Measurements from ENCODE around the gene CETN2.
"Not testable (repeated sequence)": the region's sequence is repeated elsewhere in the genome, so short reads cannot be mapped to it uniquely, and the experiment has no call there.

CETN2 gene

GRCh38 chrX:152831391-152831790 is 834 bp upstream of the CETN2 start:
- DNase-seq: no peak

- DNase-seq: no peak
These were observed 5.6 kb downstream of the CETN2 start for GRCh38 chrX:152824841-152825374.

DNA sequence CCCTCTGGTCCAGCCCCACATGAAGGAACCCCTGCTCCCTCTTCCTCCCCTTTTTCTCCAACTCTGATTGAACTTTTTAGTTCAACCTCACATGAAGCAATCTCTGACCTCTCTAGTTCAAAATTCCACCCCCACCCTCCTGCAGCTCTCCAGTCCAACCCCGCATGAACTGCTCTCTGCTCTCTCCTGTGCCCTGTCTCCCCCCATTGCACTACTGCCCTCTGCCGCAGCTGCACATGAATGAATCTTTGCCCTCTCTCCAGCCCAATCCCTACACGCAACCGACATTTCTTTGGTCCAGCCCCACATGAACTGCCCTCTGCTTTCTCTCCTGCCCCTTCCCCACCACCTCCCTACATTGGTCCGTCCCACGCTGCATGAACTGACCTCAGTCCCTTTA is 6.9 kb downstream of the CETN2 start:
- no peak for DNase-seq

GRCh38 chrX:152822383-152823086 is 8.0 kb downstream of the CETN2 start:
- no peak for DNase-seq

GRCh38 chrX:152821145-152821765 is 9.3 kb downstream of the CETN2 start:
- no peak for DNase-seq

GRCh38 chrX:152819732-152820131 is 10.8 kb downstream of the CETN2 start:
- DNase-seq: no peak

GRCh38 chrX:152819266-152819665 is 11.3 kb downstream of the CETN2 start:
- no peak for DNase-seq

- no peak for DNase-seq
These were observed 12.2 kb downstream of the CETN2 start for GRCh38 chrX:152818356-152818755.

DNA sequence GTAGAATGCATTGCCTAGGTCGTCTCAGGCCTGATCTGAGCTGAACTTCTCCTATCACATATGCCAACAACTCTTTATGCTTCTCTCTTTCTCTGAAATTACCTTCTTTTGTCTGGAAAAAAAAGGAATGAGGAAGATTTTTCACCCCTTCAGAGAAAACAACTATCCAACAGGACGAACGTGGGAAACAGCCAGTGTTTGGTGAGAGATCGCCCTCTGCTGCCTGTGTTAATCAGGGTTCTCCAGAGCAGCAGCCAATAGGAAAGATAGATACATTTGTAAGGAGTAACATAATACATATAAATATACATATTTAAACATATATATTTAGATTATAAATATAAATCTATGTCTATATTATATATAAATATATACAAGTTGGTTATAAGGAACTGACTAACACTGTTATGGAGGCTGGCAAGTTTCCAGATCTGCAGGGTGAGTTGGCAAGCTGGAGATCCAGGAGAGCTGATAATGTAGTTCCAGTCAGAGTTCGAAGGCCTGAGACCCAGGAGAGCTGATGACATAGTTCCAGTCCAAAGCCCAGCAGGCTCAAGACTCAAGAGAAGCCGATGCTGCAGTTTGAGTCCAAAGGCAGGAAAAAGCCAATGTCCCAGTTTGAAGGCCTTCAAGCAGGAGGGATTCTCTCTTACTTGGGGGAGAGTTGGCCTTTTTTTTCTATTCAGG is 13.3 kb downstream of the CETN2 start:
- DNase-seq: no peak

DNA sequence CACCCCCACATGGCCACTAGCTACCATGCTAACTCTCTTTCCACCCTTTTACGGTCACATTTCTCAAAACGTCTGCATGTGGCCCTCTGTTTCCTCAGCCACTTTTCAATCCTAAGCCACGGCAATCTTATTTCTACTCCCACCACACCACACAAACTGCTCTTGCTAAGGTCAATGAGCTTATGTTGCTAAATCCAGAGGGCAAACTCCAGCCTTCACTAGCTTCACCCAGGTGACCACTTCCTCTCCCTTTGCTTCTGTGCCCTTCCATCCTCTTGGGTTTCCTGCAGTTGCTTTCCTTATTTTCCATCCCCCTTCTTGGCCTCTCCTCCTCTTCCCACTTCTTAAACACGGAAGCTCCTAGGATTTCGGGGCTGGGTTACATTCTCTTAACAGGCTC is 16.5 kb downstream of the CETN2 start:
- DNase-seq: no peak

DNA sequence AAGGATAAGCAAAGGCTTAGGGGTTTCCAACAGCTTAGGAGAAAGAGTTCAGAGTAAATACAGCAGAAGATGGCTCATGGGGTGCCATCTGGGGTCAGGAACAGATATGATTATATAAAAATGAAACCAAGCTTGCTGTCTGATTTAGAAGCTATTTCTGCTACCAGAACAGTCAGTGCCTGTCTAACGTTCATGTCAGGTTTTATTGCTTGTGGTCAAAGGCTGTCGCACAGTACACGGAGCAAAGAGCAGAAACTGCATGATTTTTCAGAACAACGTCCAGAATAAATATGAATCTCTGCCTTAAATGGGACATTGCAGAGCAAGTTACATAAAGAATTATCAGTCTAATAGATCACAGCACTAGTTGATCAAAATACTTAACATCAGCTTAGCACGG is 17.4 kb downstream of the CETN2 start:
- DNase-seq: no peak

- DNase-seq: no peak
These were observed 20.2 kb downstream of the CETN2 start for GRCh38 chrX:152810403-152810802.

DNA sequence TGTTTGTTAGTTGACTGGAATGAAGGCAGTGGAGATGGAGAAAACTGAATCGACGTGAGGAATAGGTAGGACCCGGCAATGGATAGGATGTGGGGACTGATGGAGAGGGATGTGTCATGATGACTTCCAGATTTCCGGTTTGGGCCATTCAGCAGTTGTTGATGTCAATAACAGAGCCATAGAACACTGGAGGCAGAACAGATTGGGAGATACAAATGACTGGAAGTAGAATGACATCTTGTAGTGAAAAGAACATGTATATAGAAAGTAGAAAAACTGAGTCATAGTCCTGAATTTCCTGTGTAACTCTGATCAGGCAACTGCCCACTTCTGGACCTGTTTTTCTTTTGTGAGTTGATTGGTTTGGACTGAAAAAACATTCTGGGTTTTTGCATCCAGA is 24.5 kb downstream of the CETN2 start:
- DNase-seq: no peak

- no peak for DNase-seq
These were observed 31.6 kb downstream of the CETN2 start for GRCh38 chrX:152798945-152799344.

GRCh38 chrX:152787062-152787461 is 43.5 kb downstream of the CETN2 start:
- not testable (repeated sequence) for DNase-seq
